Frontal cortex (tissue), 4 donors: ENCODE data around the gene TWF2. TPM values are rescaled to one million over a fixed set of nuclear protein-coding genes. Genes with fewer than 3 reads are reported as not detected.

Experiments used
- DNase-seq, 2 donors: peaks; one replicate each; pipeline ENCODE4 v3.0.0; 2012; ENCODE audit warnings: low spot score in 2 of 2
- FAIRE-seq: peaks from 2 replicates; lab custom pipeline; 2012; peaks lifted over from hg19 to GRCh38; lab: Jason Lieb, UNC
- small RNA-seq: library from RNA; depleted of rRNA; stranded (forward); fragments of <200 nt; gene quantifications from one replicate; pipeline ENCODE3, GENCODE V24; 2014
- total RNA-seq: library from RNA; depleted of rRNA; stranded (reverse); fragments of >200 nt; gene quantifications from one replicate; pipeline ENCODE4 v1.2.3, GENCODE V29; 2014
- donor health status: control.
- donor health status: control.
- donor health status: control.

TWF2 gene
- total RNA-seq, 1 donor from 2014 or later, result 24.5 TPM

- FAIRE-seq (no peak), DNase-seq (peak in 1 of 2 donors; percentile 50)
Measured at GRCh38 chr3:52190294-52191074, 48.5 kb downstream of the TWF2 start.

- no peak for DNase-seq
- no peak for FAIRE-seq
Measured at GRCh38 chr3:52188556-52188955, 50.4 kb downstream of the TWF2 start.

GRCh38 chr3:52186729-52187128, 52.2 kb downstream of the TWF2 start:
- no peak for FAIRE-seq
- DNase-seq, result no peak

GRCh38 chr3:52185837-52186236, 53.1 kb downstream of the TWF2 start:
- no peak for DNase-seq
- no peak for FAIRE-seq

- no peak for FAIRE-seq
- DNase-seq, result no peak
Measured at GRCh38 chr3:52185311-52185710, 53.6 kb downstream of the TWF2 start.

- FAIRE-seq, result no peak
- DNase-seq, result no peak
Measured at GRCh38 chr3:52184690-52185089, 54.3 kb downstream of the TWF2 start.

- FAIRE-seq, result no peak
- no peak for DNase-seq
Measured at GRCh38 chr3:52183786-52184445, 55.0 kb downstream of the TWF2 start.

GRCh38 chr3:52182691-52183090, 56.3 kb downstream of the TWF2 start:
- DNase-seq, result no peak
- no peak for FAIRE-seq

GRCh38 chr3:52182196-52182595, 56.8 kb downstream of the TWF2 start:
- no peak for DNase-seq
- no peak for FAIRE-seq

GRCh38 chr3:52181543-52181942, 57.4 kb downstream of the TWF2 start:
- DNase-seq (no peak), FAIRE-seq (no peak)

Small RNAs within 50 kb of the gene (small RNA-seq; reads per million reads assigned to genes)
- 3,693 reads per million, percentile 100 among the genes with 10 or more reads in this experiment for gene MIRLET7G

Other genes starting within 250 kb of the TWF2 start
- 852 TPM for gene RPL29, start 243.3 kb downstream of the TWF2 start, total RNA-seq
- gene DUSP7, start 182.6 kb downstream of the TWF2 start, total RNA-seq, result 8.6 TPM
- 2.4 TPM for gene POC1A, start 84.7 kb downstream of the TWF2 start, total RNA-seq
- gene ALAS1, start 41.0 kb downstream of the TWF2 start, total RNA-seq, result 51.4 TPM
- gene TLR9, start 13.5 kb downstream of the TWF2 start, total RNA-seq, result not detected
- 6.9 TPM for gene PPM1M, start 6.6 kb upstream of the TWF2 start, total RNA-seq
- 151 TPM for gene WDR82, start 39.5 kb upstream of the TWF2 start, total RNA-seq
- gene GLYCTK, start 48.7 kb upstream of the TWF2 start, total RNA-seq, result 2.0 TPM
- 1.2 TPM for gene DNAH1, start 77.2 kb upstream of the TWF2 start, total RNA-seq
- gene BAP1, start 170.8 kb upstream of the TWF2 start, total RNA-seq, result 115 TPM
- gene PHF7, start 171.5 kb upstream of the TWF2 start, total RNA-seq, result 7.3 TPM
- 4.1 TPM for gene SEMA3G, start 205.9 kb upstream of the TWF2 start, total RNA-seq
- 0.41 TPM for gene TNNC1, start 214.9 kb upstream of the TWF2 start, total RNA-seq
- 58.7 TPM for gene NISCH, start 216.4 kb upstream of the TWF2 start, total RNA-seq